OCI-M1 (cell line): Measurements from ENCODE around the gene USF2.
"Not testable (repeated sequence)": the region's sequence is repeated elsewhere in the genome, so short reads cannot be mapped to it uniquely, and the experiment has no call there.

Source experiments
- DNase-seq: peaks from one replicate; lab custom pipeline; 2025; lab: John Stamatoyannopoulos, UW

The USF2 gene, protein sequence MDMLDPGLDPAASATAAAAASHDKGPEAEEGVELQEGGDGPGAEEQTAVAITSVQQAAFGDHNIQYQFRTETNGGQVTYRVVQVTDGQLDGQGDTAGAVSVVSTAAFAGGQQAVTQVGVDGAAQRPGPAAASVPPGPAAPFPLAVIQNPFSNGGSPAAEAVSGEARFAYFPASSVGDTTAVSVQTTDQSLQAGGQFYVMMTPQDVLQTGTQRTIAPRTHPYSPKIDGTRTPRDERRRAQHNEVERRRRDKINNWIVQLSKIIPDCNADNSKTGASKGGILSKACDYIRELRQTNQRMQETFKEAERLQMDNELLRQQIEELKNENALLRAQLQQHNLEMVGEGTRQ

DNA sequence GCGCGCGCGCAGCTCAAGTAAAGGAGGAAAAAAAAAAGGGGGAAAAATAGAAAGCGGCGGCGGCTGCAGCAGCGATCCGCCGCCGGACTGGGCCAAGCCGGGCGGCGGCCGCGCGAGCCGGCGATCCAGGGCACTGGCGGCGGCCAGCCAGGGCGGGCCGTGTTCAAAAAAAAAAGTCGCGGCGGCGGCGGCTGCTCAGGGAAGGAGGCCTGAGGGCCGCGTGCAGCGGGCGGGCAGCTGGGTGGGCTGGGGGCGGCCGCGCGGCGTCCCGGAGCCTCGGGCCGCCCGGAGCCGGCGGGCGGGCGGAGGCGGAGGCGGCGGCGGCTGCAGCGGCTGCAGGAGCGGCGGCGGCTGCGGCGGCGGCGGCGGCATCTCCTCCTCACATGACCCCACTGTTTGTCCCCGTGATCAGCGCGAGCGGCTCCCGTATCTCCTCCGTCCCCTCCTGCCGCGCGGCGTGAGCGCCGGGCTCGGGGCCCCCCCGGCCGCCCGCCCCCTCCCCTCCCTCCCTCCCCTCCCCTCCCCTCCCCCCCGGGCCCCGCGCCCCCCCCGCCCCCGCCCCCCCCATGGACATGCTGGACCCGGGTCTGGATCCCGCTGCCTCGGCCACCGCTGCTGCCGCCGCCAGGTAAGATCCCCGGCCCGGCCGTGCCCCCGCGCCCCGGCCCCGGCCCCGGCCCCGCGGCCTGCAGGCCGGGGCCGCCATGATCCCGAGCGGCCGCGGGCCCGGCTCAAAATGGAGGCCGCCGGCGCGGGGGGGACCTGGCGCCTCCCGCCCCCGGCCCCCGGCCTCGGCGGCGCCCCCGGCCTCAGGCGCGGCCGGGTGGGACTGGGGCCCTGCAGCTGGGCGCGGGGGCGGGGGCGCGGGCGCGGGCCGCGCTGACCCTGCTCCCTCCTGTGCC is at the start of gene USF2:
USF2 (plus strand) TSS at position 427 of the 902 bp plus-strand sequence; CDS start at position 567, 140 bp downstream.
- peak; percentile 80 for DNase-seq

- DNase-seq, result no peak
Observed at GRCh38 chr19:35219008-35219407, 49.8 kb upstream of the USF2 start.

DNA sequence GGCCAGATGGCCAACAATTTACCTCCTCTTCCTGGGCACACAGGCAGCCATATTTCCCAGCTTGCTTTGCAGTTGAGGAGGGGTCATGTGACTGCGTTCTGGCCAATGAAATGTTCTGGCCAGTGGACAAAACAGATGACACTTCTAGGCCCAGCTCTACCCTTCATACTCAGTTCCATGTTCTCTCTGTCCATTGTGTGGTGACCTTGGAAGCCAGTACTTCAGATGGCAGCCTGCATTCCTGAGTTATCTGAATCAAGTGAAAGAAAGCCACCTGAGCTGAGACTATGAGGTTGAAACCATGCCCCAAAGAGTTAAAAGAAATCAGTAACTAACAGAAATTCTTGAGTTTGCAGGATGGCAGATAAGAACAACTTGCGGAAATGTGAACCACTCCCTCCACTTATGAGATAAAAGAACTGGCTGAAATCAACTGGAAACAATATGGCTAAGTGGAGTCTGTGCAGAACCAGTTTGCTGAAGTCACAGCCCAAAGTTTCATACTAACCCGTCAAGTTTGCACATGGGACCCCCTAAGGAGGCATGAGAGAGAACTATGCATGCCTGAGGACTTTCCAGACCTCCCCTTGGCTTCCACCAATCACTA is 48.3 kb upstream of the USF2 start:
- peak; percentile 95 for DNase-seq

DNA sequence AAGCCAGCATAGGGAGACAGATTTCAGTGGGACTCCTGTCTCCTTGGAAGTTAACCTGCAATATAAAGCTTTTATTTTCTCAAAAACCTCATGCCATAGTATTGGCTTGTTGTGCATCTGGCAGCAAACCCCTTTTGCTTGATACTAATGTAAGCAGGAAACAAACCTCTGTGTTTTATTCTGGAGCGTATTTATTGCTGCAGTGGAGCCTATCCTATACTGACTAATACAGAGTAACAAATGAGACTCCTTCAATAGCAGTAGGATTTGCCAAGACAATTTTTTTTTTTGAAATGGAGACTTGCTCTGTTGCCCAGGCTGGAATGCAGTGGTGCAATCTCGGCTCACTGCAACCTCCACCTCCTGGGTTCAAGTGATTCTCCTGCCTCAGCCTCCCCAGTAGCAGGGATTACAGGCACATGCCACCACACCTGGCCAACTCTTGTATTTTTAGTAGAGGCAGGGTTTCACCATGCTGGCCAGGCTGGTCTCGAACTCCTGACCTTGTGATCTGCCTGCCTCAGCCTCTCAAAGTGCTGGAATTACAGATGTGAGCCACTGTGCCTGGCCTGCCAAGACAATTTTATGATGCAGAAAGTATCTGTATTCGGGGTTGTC is 47.7 kb upstream of the USF2 start:
- not testable (repeated sequence) for DNase-seq

GRCh38 chr19:35222373-35223015 is 46.3 kb upstream of the USF2 start:
- DNase-seq, result no peak

GRCh38 chr19:35223084-35223790 is 45.5 kb upstream of the USF2 start:
- peak; percentile 70 for DNase-seq

- no peak for DNase-seq
Observed at GRCh38 chr19:35223862-35224505, 44.8 kb upstream of the USF2 start.

GRCh38 chr19:35224681-35225571 is 43.8 kb upstream of the USF2 start:
- no peak for DNase-seq

GRCh38 chr19:35225951-35226350 is 42.8 kb upstream of the USF2 start:
- no peak for DNase-seq

DNA sequence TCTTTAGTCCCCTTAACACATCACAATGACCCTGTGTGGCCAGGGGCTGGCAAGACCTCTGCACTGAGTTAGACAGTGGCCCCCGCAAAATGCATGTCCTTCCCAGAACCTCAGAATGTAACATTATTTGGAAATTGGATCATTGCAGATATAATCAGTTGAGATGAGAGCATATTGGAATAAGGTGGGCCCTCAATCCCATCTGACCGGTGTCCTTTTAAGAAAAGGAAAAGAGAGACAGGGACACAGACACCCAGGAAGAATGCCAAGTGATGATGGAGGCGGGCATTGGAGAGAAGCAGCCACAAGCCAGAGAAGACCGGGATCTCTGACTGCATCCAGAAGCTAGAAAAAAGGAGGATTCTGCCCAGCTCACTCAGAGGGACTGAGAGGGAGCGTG is 42.0 kb upstream of the USF2 start:
- no peak for DNase-seq

DNA sequence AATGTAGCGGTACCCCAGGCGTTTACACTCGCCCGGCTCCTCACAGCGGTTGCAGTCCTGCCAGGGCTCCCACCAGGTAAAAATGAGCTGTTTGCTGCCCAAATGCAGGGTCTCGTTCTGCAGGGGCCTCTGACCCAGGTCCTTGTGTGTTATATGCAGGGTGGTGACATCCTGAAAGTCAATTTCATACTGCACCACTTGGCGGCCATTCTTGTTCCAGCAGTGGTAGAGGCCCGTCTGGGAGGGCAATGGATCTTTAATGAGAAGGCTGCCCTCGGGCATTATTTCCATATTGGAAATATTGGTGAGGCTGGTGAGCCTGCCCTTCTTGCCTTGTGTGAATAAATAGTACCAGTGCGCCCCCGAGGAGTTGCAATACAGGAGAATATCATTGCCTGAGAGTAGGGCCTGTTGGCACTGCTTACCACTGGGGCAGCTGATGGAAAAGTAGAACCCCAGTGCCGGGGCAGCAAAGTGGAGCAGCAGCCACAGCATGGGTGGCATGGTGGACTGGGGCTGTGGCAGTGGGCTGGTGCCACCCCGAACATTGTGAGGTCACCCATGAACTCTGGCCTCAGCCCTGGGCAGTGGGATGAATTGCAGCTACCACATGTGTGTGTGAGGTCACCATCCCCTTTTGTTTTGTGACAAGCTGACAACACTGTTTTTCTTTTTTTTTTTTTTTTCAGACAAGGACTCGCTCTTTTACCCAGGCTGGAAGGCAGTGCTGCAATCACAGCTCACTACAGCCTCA is 40.4 kb upstream of the USF2 start, which contains the start of gene FAM187B:
FAM187B (minus strand) TSS at position 563 of the 754 bp plus-strand sequence; CDS start at position 504, 59 bp downstream.
- DNase-seq, result no peak

- no peak for DNase-seq
Observed at GRCh38 chr19:35229601-35230000, 39.2 kb upstream of the USF2 start.

GRCh38 chr19:35231956-35232645 is 36.7 kb upstream of the USF2 start:
- DNase-seq, result no peak

- DNase-seq, result no peak
Observed at GRCh38 chr19:35232912-35233311, 35.9 kb upstream of the USF2 start.

DNA sequence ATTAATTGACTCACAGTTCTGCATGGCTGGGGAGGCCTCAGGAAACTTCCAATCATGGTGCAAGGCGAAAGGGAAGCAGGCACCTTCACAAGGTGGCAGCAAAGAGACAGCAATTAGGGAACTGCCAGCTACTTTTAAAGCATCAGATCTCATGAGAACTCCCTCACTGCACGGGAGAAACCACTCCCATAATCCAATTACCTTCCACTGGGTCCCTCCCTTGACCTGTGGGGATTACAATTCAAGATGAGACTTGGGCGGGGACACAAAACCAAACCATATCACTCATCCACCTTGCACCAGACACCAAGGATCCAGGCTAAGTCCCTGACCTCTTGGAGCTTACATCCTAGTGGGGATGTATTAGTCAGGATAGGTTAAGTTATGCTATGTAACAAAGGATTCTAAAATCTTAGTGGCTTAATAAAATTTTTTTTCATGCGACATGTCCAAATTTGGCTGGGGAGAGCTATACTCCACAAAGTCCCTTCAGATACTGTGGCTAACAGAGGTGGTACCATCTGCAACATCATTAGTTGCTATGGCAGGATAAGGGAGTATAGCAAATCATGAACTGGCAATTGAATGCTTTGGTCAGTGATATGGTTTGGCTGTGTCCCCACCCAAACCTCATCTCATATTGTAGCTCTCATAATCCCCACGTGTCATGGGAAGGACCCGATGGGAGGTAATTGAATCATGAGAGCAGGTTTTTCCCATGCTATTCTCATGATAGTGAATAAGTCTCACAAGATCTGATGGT is 31.9 kb upstream of the USF2 start:
- DNase-seq, result peak; percentile 55

GRCh38 chr19:35239597-35239996 is 29.2 kb upstream of the USF2 start:
- not testable (repeated sequence) for DNase-seq

DNA sequence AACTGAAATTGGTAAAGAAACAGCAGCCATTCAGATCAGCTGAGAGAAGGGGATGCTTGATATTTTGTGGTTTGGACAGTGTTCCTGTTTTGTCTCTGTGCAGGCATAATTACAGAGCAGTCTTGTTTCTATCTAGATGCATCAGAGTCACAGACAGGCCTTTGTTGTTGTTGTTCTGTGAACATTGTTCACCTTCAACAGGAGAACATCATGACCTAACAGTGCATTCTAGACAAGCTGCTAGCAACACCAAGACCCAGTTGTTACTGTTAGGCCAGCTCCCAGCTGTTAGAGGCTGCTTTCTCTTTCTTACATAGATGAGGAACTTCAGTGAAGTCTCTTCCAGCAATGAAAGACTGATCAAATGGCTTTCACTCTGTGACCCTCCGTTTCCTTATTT is 28.4 kb upstream of the USF2 start:
- DNase-seq, result peak; percentile 42
